Stimulated activated CD8-positive, alpha-beta memory T cell treated with anti-CD3 and anti-CD28 coated beads, Interleukin-4, amount 100 ng/mL, for 4 hours (primary cell): Measurements from ENCODE around the gene KRT77.
"Not testable (repeated sequence)": the region's sequence is repeated elsewhere in the genome, so short reads cannot be mapped to it uniquely, and the experiment has no call there.

Source experiments
- DNase-seq, 2 donors: peaks; one replicate each; pipeline ENCODE4 v3.0.0-alpha.2; 2020; ENCODE audit warnings: low read depth in 2 of 2, low spot score in 1 of 2

KRT77 gene

DNA sequence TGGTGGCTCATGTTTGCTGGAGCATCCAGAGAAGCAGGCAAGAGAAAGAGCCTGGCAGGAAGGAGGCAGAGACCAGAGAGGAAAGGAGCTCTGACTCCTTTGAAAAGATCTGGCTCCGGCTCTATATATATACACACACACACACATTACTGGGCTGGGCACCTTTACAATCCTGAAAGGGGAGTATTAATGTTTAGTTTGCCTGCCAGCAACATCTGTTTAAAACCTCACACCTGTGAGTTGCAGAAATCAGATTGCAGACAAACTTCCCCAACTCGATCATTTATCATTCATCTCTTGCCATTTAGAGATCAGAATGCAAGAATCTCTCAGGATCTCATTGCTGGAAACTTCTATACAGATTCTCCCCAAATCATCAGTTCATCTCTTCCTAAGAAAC is at the start of gene KRT77:
Gene KRT77 (minus strand): TSS at position 101 of the 400 bp plus-strand sequence. CDS start 90 bp downstream, at position 11.
- DNase-seq = no peak

DNA sequence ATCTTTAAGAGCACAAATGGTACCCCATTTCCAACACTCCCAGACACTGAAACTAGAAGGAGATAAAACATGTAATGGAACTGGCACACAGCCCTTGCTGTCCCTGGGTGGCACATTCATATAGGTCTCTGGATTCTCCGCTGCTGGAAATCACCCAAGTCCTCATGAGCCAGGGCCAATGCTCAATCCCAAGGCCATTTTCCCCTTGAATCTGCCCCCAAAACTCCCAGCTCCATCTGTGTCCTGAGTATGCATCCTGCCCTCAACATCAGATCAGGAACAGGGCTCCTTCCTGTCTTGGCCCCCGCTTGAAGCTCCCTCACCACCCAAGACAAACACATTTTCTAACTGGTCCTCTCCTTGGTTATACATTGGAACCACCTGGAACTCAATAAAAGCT is 49.2 kb upstream of the KRT77 start:
- DNase-seq = no peak

- no peak for DNase-seq
Observed at GRCh38 chr12:52751795-52752194, 48.5 kb upstream of the KRT77 start.

- DNase-seq = not testable (repeated sequence)
Observed at GRCh38 chr12:52750532-52750931, 47.2 kb upstream of the KRT77 start.

- DNase-seq = no peak
Observed at GRCh38 chr12:52749827-52750226, 46.5 kb upstream of the KRT77 start.

GRCh38 chr12:52748578-52748977 is 45.3 kb upstream of the KRT77 start:
- DNase-seq = no peak

GRCh38 chr12:52745554-52745953 is 42.2 kb upstream of the KRT77 start:
- DNase-seq = no peak

DNA sequence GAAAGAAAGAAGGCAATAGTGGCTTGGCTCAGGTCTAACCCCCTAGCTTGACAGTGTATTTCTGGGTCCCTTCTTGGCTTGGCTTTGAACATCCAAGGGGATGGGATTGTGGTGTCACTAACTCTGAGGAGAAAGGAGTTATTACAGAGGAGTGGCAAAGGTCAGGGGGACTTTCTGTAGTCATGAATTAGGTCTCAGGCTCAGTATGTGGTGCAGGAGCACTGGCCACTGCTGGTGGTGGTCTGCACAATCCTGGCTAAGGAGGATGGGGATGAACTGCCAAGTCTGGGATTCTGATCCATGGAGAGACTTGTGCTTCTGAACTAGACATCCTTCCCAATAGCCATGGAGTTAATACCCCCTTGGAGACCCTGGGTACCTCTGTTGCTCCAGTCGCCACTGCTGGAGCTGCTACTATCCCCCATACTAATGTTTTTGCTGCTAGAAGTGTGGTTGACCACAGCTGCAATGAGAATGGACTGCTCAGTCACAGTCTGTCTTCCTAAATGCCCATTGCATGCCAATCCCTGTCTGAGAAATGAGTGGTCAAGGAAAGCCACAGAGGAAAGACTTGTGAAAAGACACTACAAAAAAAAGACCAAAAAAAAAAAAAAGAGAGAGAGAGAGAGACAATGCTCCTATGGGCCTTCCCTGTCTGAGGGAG is 41.3 kb upstream of the KRT77 start:
- no peak for DNase-seq

DNA sequence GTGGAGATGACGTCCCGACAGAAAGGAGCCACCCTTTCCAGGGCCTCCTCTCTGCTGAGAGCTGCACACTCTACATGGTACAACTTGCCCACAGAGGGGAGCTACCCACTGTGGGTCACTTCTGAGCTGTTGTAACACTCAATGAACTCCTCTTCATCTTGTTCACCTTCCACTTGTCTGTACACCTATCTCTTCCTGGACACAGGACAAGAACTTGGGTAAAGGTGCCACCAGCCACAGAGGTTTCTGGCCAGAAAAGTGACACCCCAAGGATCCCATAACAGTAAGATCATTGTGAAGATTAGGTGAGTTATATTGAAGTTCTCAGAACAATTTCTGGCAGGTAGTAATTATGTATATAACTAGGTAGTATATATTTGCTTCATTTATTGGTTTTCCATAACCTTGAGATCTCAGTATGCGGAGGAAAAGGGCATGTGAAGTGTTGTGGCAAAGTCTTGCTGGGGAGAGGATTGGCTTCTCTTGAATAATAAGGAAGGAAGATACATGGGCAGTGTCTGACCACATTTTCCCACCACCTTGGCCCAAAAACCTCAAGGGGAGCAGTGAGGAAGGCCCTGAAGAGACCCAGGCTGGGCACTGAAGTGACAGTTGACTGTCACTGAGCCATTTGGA is 39.6 kb upstream of the KRT77 start:
- DNase-seq = no peak

DNA sequence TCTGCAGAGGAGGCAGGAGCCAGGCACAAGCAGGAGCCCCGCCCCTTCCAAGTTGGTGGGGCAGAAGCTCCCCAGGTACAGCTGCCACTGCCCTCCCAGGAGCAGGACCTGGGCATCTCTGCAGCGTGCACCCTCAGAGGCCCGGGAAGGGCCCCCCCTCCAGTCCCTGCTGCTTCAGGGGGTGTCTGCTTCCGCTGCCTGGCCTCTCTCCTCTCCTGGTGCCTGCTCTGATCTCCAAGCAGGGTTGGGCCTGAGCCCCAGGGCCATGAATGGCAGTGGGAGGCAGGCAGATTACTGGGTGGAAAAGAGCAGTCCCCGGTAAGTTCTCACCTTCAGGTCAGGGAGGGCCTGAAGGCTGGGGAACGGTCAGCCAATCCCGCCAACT is 38.9 kb upstream of the KRT77 start:
- DNase-seq = no peak

- peak; percentile 17 to 42 for DNase-seq
Observed at GRCh38 chr12:52741375-52742195, 38.3 kb upstream of the KRT77 start.

GRCh38 chr12:52740584-52740983 is 37.3 kb upstream of the KRT77 start:
- DNase-seq = no peak

GRCh38 chr12:52739963-52740362 is 36.6 kb upstream of the KRT77 start:
- no peak for DNase-seq

DNA sequence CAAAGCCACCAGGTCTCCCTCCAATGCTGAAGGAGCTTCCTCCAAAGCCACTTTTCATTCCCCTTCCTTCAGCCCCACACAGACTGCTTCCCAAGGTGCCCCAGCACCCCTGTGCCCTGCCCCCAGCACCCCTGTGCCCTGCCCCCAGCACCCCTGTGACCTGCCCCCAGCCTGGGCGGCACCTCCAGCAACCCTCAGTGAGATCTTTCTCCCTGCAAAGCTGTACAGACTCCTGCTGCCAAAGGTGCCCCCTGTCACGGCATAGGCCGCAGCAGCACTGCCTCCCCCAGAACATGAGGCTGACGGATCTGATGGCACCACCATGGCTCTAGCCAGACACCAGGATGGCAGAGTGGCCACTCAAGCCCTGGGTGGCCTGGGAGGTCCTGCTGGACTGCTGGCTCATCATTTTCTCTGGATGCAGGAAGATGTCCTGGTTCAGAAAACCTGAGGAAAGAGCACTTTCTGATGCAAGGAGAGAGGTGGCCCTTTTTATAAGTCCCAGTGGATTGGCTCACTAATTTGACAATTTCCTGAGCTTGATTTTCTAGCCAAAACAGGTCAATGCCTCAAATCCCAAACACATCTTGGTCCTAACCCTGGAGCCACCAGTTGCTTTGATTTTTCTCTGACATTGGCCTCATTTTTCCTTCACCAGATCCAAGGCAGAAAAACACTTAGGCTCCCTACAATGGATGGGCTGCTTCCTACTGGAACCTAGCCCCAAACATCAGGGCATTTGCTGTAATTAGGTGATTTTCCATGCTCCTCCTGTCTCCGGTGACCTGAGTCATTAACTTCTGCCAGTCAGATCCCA is 32.7 kb upstream of the KRT77 start:
- DNase-seq = no peak

DNA sequence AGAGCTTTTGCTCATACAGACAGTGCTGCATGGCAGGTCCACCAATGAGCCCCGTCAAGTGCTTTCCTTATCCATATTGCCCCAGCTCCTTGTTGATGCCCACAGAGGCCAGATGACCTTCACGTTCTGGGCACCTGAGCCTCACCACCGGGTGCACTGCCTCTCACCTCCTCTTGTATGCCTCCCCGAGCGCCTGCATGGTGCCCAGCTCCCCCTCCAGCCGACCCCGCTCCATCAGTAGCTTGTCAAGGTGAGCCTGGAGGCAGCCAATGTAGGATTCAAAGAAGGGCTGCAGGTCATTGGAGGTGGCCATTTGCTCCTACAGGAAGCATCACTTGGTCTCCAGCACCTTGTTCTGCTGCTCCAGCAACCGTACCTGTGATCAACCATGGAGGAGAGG is 31.8 kb upstream of the KRT77 start:
- DNase-seq = no peak

GRCh38 chr12:52730793-52731192 is 27.5 kb upstream of the KRT77 start:
- no peak for DNase-seq

DNA sequence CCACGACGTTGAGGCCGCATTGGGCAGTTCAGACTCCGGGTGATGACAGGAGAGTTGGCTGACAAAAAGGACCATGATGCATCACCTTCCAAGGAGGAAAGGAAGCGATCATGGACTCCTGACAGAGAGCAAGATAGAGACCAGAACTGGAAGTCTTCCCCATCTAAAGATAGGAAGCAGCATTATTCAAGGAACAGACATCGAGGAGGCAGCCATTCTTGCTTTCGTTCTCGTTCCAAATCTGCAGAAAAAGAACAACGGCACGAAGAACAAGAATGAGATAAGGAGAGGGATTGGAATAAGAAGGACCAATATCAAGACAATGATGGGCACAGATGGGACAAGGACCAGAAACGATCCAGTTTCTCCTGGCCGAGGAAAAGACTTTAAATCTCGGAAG is 27.1 kb upstream of the KRT77 start:
- DNase-seq = no peak

GRCh38 chr12:52729147-52729546 is 25.8 kb upstream of the KRT77 start:
- DNase-seq = no peak

- DNase-seq = no peak
Observed at GRCh38 chr12:52728374-52728773, 25.1 kb upstream of the KRT77 start.

GRCh38 chr12:52727037-52727436 is 23.7 kb upstream of the KRT77 start:
- DNase-seq = no peak

GRCh38 chr12:52726451-52726850 is 23.1 kb upstream of the KRT77 start:
- DNase-seq = no peak
